Measurements from ENCODE around the gene TRIM71.
A peak's percentile ranks its signal among the peaks of the same experiment; 100 is the strongest.
"Not testable (repeated sequence)": the region's sequence is repeated elsewhere in the genome, so short reads cannot be mapped to it uniquely, and the experiment has no call there.

TRIM71 gene

GRCh38 chr3:32841867-32842470, 24.2 kb downstream of the TRIM71 start:
- FAIRE-seq (peak; percentile 5), DNase-seq (ENCODE audit: insufficient read length, low spot score) (no peak)
- TF ChIP-seq TAF1 (IDR thresholded peaks at IDR 0.05; ENCODE audit: low read depth, low read length) (no peak), POU2F2 (IDR thresholded peaks at IDR 0.05; ENCODE audit: low read depth, low read length) (no peak), POLR2A (IDR thresholded peaks at IDR 0.05; ENCODE audit: low read depth, low read length) (no peak), SPI1 (IDR thresholded peaks at IDR 0.05; ENCODE audit: low read depth, low read length) (no peak), PAX5 (IDR thresholded peaks at IDR 0.05; ENCODE audit: insufficient read depth, low read length, severe bottlenecking) (no peak), POLR2AphosphoS5 (IDR thresholded peaks at IDR 0.05; ENCODE audit: low read depth, low read length) (no peak)

DNA sequence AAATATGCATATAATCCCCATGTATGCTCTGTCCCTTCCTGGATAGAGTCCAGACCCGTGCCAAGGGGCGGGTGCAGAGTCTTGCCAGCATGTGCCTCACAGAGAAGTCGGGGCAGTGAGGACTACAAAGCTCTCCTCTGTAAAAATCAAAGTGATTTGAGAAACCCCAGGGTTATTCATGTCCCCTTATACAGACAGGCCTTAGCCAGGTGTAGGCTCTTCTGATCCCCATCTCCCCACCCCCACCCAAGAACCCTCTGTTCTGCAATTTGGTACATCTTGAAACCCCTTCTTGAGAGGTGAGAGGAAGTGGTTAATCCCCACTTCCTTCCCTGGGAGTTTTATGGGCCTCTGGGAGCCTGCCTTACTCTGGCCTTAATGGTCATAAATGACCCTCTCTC, 24.7 kb downstream of the TRIM71 start:
- FAIRE-seq (no peak), DNase-seq (ENCODE audit: insufficient read length, low spot score) (no peak)
- TF ChIP-seq POLR2A (IDR thresholded peaks at IDR 0.05; ENCODE audit: low read depth, low read length) (no peak), PAX5 (IDR thresholded peaks at IDR 0.05; ENCODE audit: insufficient read depth, low read length, severe bottlenecking) (no peak), SPI1 (IDR thresholded peaks at IDR 0.05; ENCODE audit: low read depth, low read length) (peak; percentile 74), POU2F2 (IDR thresholded peaks at IDR 0.05; ENCODE audit: low read depth, low read length) (0 out of 2 replicates have a peak, but pooled peaks have one; percentile 11), POLR2AphosphoS5 (IDR thresholded peaks at IDR 0.05; ENCODE audit: low read depth, low read length) (no peak), TAF1 (IDR thresholded peaks at IDR 0.05; ENCODE audit: low read depth, low read length) (no peak)

DNA sequence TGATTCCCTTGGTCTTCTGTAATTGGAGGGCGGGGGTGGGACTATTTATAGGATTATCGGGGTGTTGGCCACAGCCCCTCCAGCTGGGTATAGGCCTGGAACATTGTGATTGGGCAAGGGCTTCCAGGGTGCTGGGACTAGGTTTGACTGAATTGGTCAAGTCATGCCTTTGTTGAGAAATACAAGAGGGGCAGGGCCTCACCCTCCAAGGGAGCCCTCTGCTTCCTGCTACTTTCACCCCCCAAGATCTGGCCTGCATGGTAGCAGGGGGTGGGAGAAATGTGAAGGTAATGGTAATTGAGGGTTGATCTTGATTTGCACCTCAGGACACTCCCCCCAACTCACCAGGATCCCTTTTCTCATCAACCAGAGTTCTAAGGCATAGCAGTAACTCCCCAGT, 25.2 kb downstream of the TRIM71 start:
- DNase-seq (ENCODE audit: insufficient read length, low spot score) (no peak), FAIRE-seq (no peak)
- TF ChIP-seq TAF1 (IDR thresholded peaks at IDR 0.05; ENCODE audit: low read depth, low read length) (no peak), POU2F2 (IDR thresholded peaks at IDR 0.05; ENCODE audit: low read depth, low read length) (no peak), POLR2AphosphoS5 (IDR thresholded peaks at IDR 0.05; ENCODE audit: low read depth, low read length) (no peak), PAX5 (IDR thresholded peaks at IDR 0.05; ENCODE audit: insufficient read depth, low read length, severe bottlenecking) (no peak), POLR2A (IDR thresholded peaks at IDR 0.05; ENCODE audit: low read depth, low read length) (no peak), SPI1 (IDR thresholded peaks at IDR 0.05; ENCODE audit: low read depth, low read length) (no peak)

GRCh38 chr3:32843510-32844321, 25.9 kb downstream of the TRIM71 start:
- TF ChIP-seq SPI1 (IDR thresholded peaks at IDR 0.05; ENCODE audit: low read depth, low read length) (no peak), PAX5 (IDR thresholded peaks at IDR 0.05; ENCODE audit: insufficient read depth, low read length, severe bottlenecking) (no peak), TAF1 (IDR thresholded peaks at IDR 0.05; ENCODE audit: low read depth, low read length) (no peak), POLR2AphosphoS5 (IDR thresholded peaks at IDR 0.05; ENCODE audit: low read depth, low read length) (no peak), POU2F2 (IDR thresholded peaks at IDR 0.05; ENCODE audit: low read depth, low read length) (no peak), POLR2A (IDR thresholded peaks at IDR 0.05; ENCODE audit: low read depth, low read length) (no peak)
- no peak for DNase-seq (ENCODE audit: insufficient read length, low spot score)
- no peak for FAIRE-seq

GRCh38 chr3:32844322-32844654, 26.5 kb downstream of the TRIM71 start:
- no peak for DNase-seq (ENCODE audit: insufficient read length, low spot score)
- TF ChIP-seq POLR2A (IDR thresholded peaks at IDR 0.05; ENCODE audit: low read depth, low read length), result no peak
- no peak for TF ChIP-seq POLR2AphosphoS5 (IDR thresholded peaks at IDR 0.05; ENCODE audit: low read depth, low read length)
- no peak for TF ChIP-seq POU2F2 (IDR thresholded peaks at IDR 0.05; ENCODE audit: low read depth, low read length)
- no peak for TF ChIP-seq TAF1 (IDR thresholded peaks at IDR 0.05; ENCODE audit: low read depth, low read length)
- no peak for TF ChIP-seq PAX5 (IDR thresholded peaks at IDR 0.05; ENCODE audit: insufficient read depth, low read length, severe bottlenecking)
- no peak for TF ChIP-seq SPI1 (IDR thresholded peaks at IDR 0.05; ENCODE audit: low read depth, low read length)
- FAIRE-seq, result no peak

GRCh38 chr3:32844914-32845313, 27.1 kb downstream of the TRIM71 start:
- no peak for TF ChIP-seq POLR2AphosphoS5 (IDR thresholded peaks at IDR 0.05; ENCODE audit: low read depth, low read length)
- no peak for TF ChIP-seq POLR2A (IDR thresholded peaks at IDR 0.05; ENCODE audit: low read depth, low read length)
- TF ChIP-seq SPI1 (IDR thresholded peaks at IDR 0.05; ENCODE audit: low read depth, low read length), result no peak
- TF ChIP-seq PAX5 (IDR thresholded peaks at IDR 0.05; ENCODE audit: insufficient read depth, low read length, severe bottlenecking), result no peak
- no peak for TF ChIP-seq POU2F2 (IDR thresholded peaks at IDR 0.05; ENCODE audit: low read depth, low read length)
- no peak for FAIRE-seq
- DNase-seq (ENCODE audit: insufficient read length, low spot score), result no peak

GRCh38 chr3:32845546-32845945, 27.7 kb downstream of the TRIM71 start:
- not testable (repeated sequence) for DNase-seq (ENCODE audit: insufficient read length, low spot score); FAIRE-seq

GRCh38 chr3:32847045-32847444, 29.2 kb downstream of the TRIM71 start:
- not testable (repeated sequence) for DNase-seq (ENCODE audit: insufficient read length, low spot score); FAIRE-seq

- TF ChIP-seq SPI1 (IDR thresholded peaks at IDR 0.05; ENCODE audit: low read depth, low read length) (no peak), POLR2A (IDR thresholded peaks at IDR 0.05; ENCODE audit: low read depth, low read length) (no peak), TAF1 (IDR thresholded peaks at IDR 0.05; ENCODE audit: low read depth, low read length) (no peak), POLR2AphosphoS5 (IDR thresholded peaks at IDR 0.05; ENCODE audit: low read depth, low read length) (no peak)
- no peak for FAIRE-seq
- no peak for DNase-seq (ENCODE audit: insufficient read length, low spot score)
Observed at GRCh38 chr3:32847528-32847927, 29.7 kb downstream of the TRIM71 start.

- no peak for DNase-seq (ENCODE audit: insufficient read length, low spot score)
- TF ChIP-seq POLR2AphosphoS5 (IDR thresholded peaks at IDR 0.05; ENCODE audit: low read depth, low read length) (no peak), POLR2A (IDR thresholded peaks at IDR 0.05; ENCODE audit: low read depth, low read length) (no peak), TAF1 (IDR thresholded peaks at IDR 0.05; ENCODE audit: low read depth, low read length) (no peak), SPI1 (IDR thresholded peaks at IDR 0.05; ENCODE audit: low read depth, low read length) (no peak), POU2F2 (IDR thresholded peaks at IDR 0.05; ENCODE audit: low read depth, low read length) (no peak), PAX5 (IDR thresholded peaks at IDR 0.05; ENCODE audit: insufficient read depth, low read length, severe bottlenecking) (no peak)
- no peak for FAIRE-seq
Observed at GRCh38 chr3:32848215-32848614, 30.4 kb downstream of the TRIM71 start.
